ENCODE data around the gene ZNF334.

DNA sequence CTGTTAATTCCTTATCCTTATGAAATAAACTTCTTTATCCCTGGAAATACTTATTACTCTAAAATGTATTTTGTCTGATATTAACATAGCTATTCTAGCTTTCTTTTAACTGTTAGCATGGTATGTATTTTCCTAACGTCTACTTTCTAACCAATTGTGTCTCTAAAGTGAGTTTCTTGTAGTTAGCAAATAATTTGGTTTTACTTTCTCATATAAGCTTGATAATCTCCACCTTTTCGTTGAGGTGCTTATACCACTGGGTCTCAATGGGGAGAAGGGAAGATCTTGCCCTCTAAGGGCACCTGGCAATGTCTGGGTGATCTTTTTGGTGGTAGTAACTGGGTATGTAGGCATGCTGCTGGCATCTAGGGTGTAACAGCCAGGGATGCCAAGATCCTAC lies 25.7 kb downstream of the ZNF334 start:
- TF ChIP-seq, protein P1, sequence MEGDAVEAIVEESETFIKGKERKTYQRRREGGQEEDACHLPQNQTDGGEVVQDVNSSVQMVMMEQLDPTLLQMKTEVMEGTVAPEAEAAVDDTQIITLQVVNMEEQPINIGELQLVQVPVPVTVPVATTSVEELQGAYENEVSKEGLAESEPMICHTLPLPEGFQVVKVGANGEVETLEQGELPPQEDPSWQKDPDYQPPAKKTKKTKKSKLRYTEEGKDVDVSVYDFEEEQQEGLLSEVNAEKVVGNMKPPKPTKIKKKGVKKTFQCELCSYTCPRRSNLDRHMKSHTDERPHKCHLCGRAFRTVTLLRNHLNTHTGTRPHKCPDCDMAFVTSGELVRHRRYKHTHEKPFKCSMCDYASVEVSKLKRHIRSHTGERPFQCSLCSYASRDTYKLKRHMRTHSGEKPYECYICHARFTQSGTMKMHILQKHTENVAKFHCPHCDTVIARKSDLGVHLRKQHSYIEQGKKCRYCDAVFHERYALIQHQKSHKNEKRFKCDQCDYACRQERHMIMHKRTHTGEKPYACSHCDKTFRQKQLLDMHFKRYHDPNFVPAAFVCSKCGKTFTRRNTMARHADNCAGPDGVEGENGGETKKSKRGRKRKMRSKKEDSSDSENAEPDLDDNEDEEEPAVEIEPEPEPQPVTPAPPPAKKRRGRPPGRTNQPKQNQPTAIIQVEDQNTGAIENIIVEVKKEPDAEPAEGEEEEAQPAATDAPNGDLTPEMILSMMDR (IDR thresholded peaks at IDR 0.05), result no peak
- no peak for TF ChIP-seq POLR2A (IDR thresholded peaks at IDR 0.05)
